ENCODE results near the gene ITPKB.

Gene ITPKB

GRCh38 chr1:226665505-226666163, 73.4 kb downstream of the ITPKB start:
- DNase-seq (ENCODE audit: low read depth), result no peak

GRCh38 chr1:226664413-226665101, 74.5 kb downstream of the ITPKB start:
- DNase-seq (ENCODE audit: low read depth), result no peak

- DNase-seq (ENCODE audit: low read depth), result no peak
Measured at GRCh38 chr1:226663327-226663704, 75.8 kb downstream of the ITPKB start.

GRCh38 chr1:226662642-226663326, 76.3 kb downstream of the ITPKB start:
- DNase-seq (ENCODE audit: low read depth), result peak; percentile 74

DNA sequence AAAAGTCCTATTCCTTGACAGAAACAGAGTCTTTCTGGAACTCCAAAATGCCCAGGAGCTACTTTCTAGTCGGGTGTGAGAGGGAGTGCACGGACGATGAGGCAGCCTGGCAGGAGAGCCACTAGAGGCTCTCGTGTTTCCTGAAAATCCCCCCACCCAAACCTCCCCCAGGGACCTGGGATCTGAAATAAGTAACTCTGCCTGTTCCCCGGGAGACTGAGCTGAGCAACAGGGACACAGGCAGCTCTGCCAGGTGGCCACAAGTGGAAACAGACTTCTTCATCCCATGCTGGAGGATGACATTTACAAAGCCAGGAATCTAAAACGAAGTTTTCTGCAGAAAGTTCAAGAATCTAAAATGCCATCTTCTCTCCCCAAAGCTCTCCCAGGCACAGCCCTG, 77.1 kb downstream of the ITPKB start:
- DNase-seq (ENCODE audit: low read depth), result no peak

GRCh38 chr1:226661271-226661670, 77.8 kb downstream of the ITPKB start:
- DNase-seq (ENCODE audit: low read depth), result no peak

DNA sequence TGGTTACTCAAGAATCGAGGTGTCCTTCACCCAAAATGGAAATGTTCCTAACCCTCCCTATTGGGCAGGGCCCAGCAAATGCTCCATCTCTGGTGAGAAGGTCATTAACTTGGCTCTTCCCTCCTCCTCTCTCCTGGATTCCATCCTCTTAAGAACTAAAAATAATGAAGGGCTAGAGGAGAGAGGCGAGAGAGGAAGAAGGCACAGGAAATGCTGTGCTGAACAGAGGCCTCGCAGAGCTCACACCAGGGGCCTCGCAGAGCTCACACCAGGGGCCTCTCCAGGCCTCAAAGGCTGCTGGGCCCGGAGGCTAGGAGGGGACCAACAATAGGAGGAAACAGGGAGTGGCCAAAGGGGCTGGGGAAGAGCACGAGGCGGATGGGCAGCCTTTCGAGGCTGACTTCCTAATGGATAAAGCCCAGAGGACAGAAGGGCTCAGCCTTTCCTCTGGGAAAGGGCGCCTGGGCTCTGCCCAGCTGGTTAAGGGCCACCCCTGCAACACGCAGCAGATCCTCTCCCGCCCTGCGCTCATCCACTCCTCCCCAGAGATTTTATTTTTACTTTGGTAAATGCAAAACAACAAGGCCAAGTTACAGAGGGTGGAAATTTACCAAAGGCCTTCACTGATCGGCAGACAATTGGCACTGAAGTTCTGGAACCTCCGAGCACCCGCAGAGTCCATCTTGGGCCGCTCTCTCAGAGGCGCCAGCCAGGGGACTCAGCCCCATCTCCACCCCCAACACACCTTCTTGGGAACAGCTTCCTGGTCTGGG, 78.5 kb downstream of the ITPKB start:
- DNase-seq (ENCODE audit: low read depth), result no peak

- DNase-seq (ENCODE audit: low read depth), result no peak
Measured at GRCh38 chr1:226659641-226660040, 79.4 kb downstream of the ITPKB start.

GRCh38 chr1:226659136-226659535, 79.9 kb downstream of the ITPKB start:
- DNase-seq (ENCODE audit: low read depth), result no peak

DNA sequence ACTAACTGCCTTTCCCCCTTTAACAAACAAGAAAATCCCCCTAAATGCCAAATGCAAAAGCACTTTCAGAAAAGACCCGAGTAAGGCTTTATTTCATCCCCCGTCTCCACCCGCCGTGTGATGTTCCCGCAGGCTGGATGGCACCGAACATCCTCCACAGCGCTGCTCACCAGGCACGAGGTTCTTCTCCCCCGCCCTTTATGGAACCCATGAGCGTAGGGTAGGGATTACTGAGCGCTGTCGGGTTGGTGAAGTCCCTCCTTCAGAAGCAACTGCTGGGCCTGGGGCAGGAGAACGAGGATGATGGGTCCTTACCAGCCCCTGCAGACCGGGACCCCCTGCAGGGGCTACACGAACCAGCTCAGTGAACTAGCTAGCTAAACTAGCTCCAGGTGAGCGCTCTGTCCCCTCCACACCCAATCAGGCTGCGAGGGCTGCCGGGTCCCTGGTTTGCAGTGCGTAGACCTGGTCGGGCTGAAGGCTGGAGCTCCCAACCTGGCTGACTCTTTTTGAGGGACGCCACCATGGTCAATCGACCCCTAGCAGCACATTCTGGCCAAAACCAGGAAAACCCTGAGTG, 80.4 kb downstream of the ITPKB start:
- DNase-seq (ENCODE audit: low read depth), result no peak

- no peak for DNase-seq (ENCODE audit: low read depth)
Measured at GRCh38 chr1:226657895-226658545, 81.1 kb downstream of the ITPKB start.

DNA sequence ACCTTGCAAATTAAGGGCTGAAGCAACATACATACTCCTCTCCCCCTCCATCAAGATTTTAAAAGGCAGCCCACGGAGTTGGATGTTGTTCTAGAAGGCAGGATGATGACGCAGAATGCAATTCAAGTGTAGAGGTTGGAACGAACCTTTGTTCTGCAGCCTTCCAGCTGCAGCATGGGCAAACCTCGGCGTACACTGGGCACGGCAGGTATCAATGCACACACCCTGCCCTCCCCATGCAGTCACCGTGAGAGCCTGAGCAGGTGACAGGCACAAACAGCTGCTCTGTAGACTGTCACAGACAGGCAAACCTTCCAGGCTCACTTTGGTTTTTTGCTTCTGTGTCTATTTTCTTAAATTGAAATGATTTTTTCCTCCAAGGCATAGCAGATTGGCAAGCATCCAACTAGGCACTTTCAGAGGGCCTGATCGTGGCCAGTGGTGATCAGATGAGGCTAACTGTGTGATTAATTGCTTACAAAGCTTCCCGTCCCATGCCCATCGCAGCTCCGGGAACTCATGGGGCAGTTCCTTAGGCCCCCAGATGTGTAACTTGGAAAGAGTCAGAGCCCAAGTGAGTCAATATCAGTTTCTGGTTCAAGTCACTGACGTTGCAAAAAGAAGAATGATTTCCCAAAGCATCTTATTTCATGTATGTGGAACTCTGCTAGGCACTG, 82.3 kb downstream of the ITPKB start:
- no peak for DNase-seq (ENCODE audit: low read depth)

GRCh38 chr1:226656201-226656600, 82.9 kb downstream of the ITPKB start:
- DNase-seq (ENCODE audit: low read depth), result no peak

- no peak for DNase-seq (ENCODE audit: low read depth)
Measured at GRCh38 chr1:226655251-226656163, 83.6 kb downstream of the ITPKB start.

DNA sequence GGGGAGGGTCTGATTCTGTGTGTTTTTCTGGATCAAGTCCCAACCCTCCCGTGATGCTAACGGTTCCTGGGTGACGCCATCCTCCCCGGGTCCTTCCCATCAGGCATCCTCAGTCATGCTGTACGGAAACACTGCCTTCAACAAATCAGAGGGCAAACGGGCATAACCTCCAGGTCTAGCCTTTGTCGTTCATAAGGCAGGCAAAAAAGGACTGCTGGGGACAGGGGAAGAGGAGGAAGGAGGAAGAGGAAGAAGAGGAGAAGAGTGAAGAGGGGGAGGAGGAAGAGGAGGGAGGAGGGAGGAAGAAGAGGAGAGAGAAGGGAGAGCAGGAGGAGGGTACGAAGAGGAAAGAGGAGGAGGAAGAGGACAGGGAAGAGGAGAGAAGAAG, 84.4 kb downstream of the ITPKB start:
- DNase-seq (ENCODE audit: low read depth), result no peak

DNA sequence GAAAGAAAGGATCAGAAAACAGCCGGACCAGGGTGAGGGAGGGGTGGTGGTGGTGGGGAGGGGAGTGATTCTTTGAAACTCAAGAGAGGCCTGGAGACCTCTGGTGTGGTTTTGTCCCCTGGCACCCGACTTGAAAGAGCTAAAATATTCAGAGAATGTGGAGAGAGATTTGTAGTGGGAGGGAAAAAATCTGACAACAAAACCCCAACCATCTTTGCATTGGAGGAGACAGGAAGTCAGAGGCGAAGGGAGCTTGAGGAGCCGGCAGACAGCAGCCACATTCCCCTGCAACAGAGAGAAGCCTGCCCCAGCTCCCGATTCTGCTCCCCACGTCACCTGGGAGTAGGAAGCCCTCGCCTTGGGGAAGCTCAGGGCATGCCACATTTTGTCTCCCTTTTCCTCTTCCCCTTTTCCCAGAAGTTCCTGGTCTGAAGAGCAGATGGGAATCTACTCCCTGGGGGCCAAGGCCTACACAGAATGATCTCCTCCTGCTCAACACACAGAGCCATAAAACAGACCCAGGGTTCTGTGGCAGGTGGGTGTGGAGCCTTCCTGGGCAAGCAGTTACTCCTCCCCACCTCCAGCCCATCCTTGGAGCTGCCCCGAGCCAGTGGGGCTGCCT, 84.9 kb downstream of the ITPKB start:
- no peak for DNase-seq (ENCODE audit: low read depth)

- no peak for DNase-seq (ENCODE audit: low read depth)
Measured at GRCh38 chr1:226653311-226653921, 85.7 kb downstream of the ITPKB start.

GRCh38 chr1:226652613-226653012, 86.5 kb downstream of the ITPKB start:
- DNase-seq (ENCODE audit: low read depth), result no peak

DNA sequence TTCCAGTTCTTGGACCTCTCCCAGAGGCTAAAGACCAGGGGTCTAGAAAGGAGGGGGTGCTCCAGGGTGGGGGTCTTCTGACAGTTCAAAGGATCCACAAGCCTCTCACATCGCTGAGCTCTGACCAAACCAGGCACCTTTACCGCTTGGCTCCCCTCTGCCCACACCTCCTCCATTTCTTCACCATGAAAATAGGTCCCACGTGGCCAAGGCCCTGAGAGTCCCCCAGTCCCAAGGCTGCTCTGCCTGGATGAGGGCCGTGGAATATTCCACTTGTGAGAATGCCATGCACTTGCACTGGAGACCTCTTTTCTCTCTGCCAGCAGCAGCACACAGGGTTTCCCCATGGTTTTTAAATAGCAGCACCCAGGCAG, 87.4 kb downstream of the ITPKB start:
- no peak for DNase-seq (ENCODE audit: low read depth)

Measured in stimulated activated CD8-positive, alpha-beta memory T cell treated with anti-CD3 and anti-CD28 coated beads, Interleukin-4, amount 100 ng/mL, for 24 hours (primary cell).